ENCODE measurements around the gene TICAM2. TPM values are rescaled to one million over a fixed set of nuclear protein-coding genes. Genes with fewer than 3 reads are reported as not detected.

The TICAM2 gene
- total and polyA plus RNA-seq, 10 of the 15 experiments (the other 5 are each of a cell fraction or from before 2014, with no cell fraction given): 0.14 to 7.0 (median 2.9) TPM

GRCh38 chr5:115601701-115602590 lies at the start of gene TICAM2 (continued):
- TF ChIP-seq LARP7 (IDR thresholded peaks at IDR 0.05) (0 out of 2 replicates have a peak, but pooled peaks have one; percentile 22), E4F1 (IDR thresholded peaks at IDR 0.05; ENCODE audit: borderline replicate concordance, partially characterized antibody) (no peak), HDAC2 (IDR thresholded peaks at IDR 0.05) (no peak), ZBED1 (IDR thresholded peaks at IDR 0.05; ENCODE audit: borderline replicate concordance) (0 out of 2 replicates have a peak, but pooled peaks have one; percentile 50), GABPA (IDR thresholded peaks at IDR 0.05; ENCODE audit: low read depth) (no peak), POU2F2 (IDR thresholded peaks at IDR 0.05; ENCODE audit: borderline replicate concordance, low read depth, low read length) (peak; percentile 76), POLR2AphosphoS2 (IDR thresholded peaks at IDR 0.05; ENCODE audit: low read depth, low read length) (no peak), SUZ12 (IDR thresholded peaks at IDR 0.05; ENCODE audit: unreplicated experiment) (no peak), ZNF207 (IDR thresholded peaks at IDR 0.05; ENCODE audit: borderline replicate concordance) (0 out of 2 replicates have a peak, but pooled peaks have one; percentile 32), RAD51 (IDR thresholded peaks at IDR 0.05) (no peak), CREB1 (IDR thresholded peaks at IDR 0.05; ENCODE audit: low read depth) (peak; percentile 58; the same call in 1 of the 2 replicates), CHD2 (IDR thresholded peaks at IDR 0.05; ENCODE audit: borderline replicate concordance, low read depth, low read length) (0 out of 2 replicates have a peak, but pooled peaks have one; percentile 40), HSF1 (IDR thresholded peaks at IDR 0.05; ENCODE audit: low read depth, low read length) (no peak), ZZZ3 (IDR thresholded peaks at IDR 0.05; ENCODE audit: control insufficient read depth, insufficient read length, low read depth) (no peak), NFYB (IDR thresholded peaks at IDR 0.05; ENCODE audit: insufficient read depth, low read depth, low read length) (no peak), TAF1 (IDR thresholded peaks at IDR 0.05; ENCODE audit: borderline replicate concordance, low read depth, low read length) (peak; percentile 74; the same call in 1 of the 2 replicates), KDM1A (IDR thresholded peaks at IDR 0.05; ENCODE audit: borderline replicate concordance) (no peak), RB1 (IDR thresholded peaks at IDR 0.05; ENCODE audit: borderline replicate concordance) (no peak), PAX8 (IDR thresholded peaks at IDR 0.05) (no peak), DPF2 (IDR thresholded peaks at IDR 0.05) (peak; percentile 70), SUPT20H (IDR thresholded peaks at IDR 0.05; ENCODE audit: borderline replicate concordance, control insufficient read depth, low read depth, low read length) (no peak), TCF3 (IDR thresholded peaks at IDR 0.05; ENCODE audit: borderline replicate concordance, insufficient read depth, low read depth, low read length) (peak; percentile 91), RUNX3 (IDR thresholded peaks at IDR 0.05; ENCODE audit: low read length) (peak; percentile 94)
- TF ChIP-seq, protein P1, sequence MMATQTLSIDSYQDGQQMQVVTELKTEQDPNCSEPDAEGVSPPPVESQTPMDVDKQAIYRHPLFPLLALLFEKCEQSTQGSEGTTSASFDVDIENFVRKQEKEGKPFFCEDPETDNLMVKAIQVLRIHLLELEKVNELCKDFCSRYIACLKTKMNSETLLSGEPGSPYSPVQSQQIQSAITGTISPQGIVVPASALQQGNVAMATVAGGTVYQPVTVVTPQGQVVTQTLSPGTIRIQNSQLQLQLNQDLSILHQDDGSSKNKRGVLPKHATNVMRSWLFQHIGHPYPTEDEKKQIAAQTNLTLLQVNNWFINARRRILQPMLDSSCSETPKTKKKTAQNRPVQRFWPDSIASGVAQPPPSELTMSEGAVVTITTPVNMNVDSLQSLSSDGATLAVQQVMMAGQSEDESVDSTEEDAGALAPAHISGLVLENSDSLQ (IDR thresholded peaks at IDR 0.05): peak; percentile 59

Data from GM12878 (cell line).